Measurements from ENCODE around the gene PSD4.

Gene PSD4

DNA sequence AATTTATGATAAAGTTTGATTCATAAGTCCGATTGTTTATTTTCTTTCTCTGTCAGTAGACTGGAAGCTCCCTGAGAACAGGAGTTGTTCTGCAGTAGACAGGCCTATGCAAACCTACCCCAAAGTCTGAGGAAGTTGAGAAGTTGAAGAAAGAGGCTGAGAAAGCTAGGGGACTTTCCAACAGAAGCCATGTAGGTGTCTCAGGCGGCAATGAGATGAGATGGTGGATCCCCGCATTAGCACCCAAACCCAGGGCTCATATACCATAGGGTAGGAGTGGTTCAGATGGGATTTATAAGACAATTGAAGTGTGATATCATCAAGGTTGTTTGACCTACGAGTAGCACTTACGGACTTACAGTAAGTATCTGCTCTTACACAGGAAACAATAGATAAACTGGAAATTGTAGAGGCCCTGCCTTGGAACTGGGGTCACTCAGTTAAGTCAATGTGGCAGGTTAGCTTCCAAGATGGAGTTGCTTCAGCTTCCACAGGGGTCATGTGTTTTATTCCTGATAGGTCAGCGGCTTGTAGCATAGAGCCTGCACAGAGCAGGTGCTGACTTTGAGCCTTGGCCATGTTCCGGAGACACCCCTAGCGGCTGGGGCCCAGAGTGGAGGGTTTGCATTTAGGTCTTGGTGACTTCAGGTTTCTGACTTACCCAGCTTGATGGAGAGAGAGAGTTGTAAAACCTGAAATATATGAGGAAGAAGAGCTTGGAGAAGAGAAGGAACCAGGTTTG is 2.3 kb upstream of the PSD4 start:
- Mint-ChIP-seq H3K4me1 (ENCODE audit: low read depth) (peaks cover 75% of the 10 kb centered on the region), H3K27me3 (no peaks in the 10 kb centered on the region), H3K9me3 (peaks cover 10% of the 10 kb centered on the region), H3K36me3 (ENCODE audit: low read depth) (peaks cover 39% of the 10 kb centered on the region), H3K27ac (peak overlapping the region; percentile 96), H3K4me3 (no peak overlapping the region)
- DNase-seq: no peak

DNA sequence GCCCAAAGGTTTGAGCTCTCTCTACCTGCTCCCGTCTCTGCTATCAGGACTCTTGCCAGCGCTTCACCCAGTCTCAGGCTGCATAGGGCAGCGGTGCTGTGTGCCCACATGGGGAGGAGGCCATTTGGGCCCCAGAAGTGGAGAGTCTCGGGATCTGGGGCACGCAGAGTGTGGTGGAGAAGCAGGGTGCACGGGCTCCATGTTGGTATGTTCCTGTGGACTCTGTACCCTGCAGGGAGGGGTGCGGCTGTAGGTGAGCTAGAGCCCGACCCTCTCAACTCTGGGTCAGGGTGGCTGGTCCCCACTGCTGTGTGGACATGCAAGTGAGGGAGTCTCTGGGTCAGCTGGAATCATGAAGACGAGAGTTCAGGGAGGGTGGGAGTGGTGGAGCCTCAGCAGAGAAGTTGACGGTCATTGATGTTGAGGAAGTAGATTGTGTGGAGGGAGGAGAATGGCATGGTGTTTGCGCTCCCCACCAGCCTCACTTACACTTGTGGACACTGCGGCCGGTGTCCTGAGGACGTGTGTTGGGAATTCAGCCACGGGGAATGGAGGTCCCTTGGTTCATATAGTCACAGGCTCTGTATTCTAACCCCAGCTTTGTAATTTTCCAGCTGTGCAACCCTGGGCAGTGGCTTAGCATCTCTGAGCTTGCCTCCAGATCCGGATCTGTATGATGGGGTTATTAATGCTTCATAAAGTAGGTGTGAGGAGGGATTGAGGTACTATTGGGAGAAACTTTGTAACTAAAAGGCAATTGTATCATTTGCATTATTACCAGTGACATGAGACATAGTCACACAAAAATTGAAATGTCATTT is 840 bp upstream of the PSD4 start:
- H3K27ac Mint-ChIP-seq: peak overlapping the region; percentile 96
- peak overlapping the region; percentile 96 for H3K4me3 Mint-ChIP-seq

DNA sequence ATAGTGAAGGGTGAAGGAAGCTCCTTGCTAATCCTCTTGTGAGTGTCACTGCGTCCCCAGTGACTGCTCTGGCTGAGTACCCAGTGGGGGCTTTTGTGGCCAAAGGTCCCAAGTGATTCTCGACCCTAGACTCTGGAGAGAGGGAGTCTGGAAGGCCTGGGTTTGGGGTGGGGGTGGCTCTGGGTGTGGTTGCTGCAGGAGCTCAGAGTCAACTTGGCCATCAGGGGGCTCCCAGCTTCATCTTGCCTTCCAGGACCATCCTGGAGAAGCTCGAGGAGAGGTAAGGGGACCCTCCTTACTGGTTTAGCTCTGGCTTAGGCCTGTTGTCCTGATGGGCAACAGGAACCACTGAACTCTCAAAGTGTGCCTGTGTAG is 592 bp downstream of the PSD4 start:
- Mint-ChIP-seq H3K36me3 (ENCODE audit: low read depth) (peaks cover 68% of the 10 kb centered on the region), H3K4me1 (ENCODE audit: low read depth) (peaks cover 76% of the 10 kb centered on the region), H3K27me3 (no peaks in the 10 kb centered on the region), H3K27ac (peak overlapping the region; percentile 96), H3K4me3 (peak overlapping the region; percentile 96), H3K9me3 (peaks cover 10% of the 10 kb centered on the region)
- DNase-seq: no peak

More for the DNA sequence above, 840 bp upstream of the PSD4 start:
- Mint-ChIP-seq H3K9me3 (peaks cover 10% of the 10 kb centered on the region), H3K4me1 (ENCODE audit: low read depth) (peaks cover 75% of the 10 kb centered on the region), H3K36me3 (ENCODE audit: low read depth) (peaks cover 54% of the 10 kb centered on the region), H3K27me3 (no peaks in the 10 kb centered on the region)
- no peak for DNase-seq

DNA sequence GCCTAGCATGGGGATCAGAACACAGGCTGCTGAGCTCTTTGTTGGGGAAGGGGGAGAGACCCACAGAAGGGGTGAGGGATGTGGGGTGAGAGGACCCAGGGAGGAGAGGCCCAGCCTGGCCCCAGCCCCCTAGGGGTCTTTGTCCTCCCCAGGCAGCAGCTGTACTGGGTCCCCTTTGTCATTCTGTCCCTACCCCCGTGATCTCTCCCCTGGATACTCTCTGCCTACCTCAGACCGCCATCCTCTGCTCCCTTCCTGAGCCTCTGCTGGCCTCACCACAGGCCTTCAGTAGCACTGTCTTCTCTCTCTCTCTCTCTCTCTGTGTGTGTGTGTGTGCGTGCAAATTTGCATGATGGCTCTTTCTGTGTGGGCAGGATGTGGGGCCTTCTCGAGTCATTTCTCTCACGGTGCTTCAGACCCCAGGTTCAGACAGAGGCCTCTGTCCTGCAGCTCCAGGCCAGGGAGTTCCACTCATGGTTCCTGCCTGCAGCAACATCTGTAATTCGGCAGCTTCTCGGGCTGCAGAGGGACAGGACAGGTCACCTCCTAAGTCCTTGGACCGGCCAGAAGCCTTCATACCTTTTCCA is 1.4 kb downstream of the PSD4 start:
- peak; percentile 69 for DNase-seq
- Mint-ChIP-seq H3K4me3 (peak overlapping the region; percentile 96), H3K36me3 (ENCODE audit: low read depth) (peaks cover 73% of the 10 kb centered on the region), H3K27me3 (no peaks in the 10 kb centered on the region), H3K4me1 (ENCODE audit: low read depth) (peaks cover 77% of the 10 kb centered on the region), H3K9me3 (peaks cover 6% of the 10 kb centered on the region), H3K27ac (peak overlapping the region; percentile 96)

DNA sequence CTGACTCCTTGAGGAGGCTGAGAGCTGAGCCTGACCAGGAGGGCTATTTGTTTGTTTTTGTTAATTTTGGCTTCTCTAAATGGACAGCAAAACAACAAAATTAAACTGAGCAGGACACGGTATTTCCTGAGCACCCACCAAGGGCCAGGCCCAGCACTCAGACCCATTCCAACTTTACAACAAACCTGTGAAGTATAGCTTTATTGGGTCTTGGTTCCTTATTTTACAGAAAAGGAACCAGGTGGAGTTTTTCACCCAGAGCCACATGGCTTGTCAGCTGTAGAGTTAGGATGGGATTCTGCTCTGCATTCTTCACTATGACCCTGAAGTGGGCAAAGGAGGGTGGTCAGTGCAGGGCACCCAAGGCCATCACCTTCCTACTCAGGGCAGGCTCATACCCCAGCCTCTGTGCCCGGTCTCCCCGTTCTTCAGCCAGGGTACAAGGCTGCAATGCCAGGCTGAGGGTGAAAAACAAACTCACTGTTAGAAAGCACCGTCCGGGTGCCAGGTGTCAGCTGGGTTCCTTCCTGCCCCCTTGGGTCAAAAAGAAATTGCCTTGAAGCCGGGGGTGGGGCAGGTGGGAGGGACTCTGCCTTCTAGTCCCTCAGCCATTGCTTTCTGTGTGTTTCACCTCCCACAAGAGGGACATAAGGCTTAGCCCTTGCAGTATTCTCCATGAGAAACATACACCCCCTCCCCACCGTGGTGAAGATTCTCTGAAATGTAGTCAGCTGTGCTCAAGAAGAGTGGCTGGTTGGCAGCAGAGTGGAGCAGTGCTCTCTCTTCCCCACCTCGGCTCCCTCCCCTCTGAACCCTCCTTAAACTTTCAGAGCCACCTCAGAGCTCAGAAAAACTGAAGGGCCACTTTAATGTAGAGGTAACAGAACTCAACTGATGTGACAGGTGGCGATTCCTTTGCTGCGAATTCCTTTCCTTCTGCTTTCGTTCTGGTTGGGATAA is 2.2 kb downstream of the PSD4 start:
- Mint-ChIP-seq H3K9me3 (peaks cover 5% of the 10 kb centered on the region), H3K36me3 (ENCODE audit: low read depth) (peaks cover 80% of the 10 kb centered on the region), H3K27me3 (no peaks in the 10 kb centered on the region), H3K27ac (peak overlapping the region; percentile 96), H3K4me1 (ENCODE audit: low read depth) (peaks cover 83% of the 10 kb centered on the region), H3K4me3 (peak overlapping the region; percentile 96)
- no peak for DNase-seq

DNA sequence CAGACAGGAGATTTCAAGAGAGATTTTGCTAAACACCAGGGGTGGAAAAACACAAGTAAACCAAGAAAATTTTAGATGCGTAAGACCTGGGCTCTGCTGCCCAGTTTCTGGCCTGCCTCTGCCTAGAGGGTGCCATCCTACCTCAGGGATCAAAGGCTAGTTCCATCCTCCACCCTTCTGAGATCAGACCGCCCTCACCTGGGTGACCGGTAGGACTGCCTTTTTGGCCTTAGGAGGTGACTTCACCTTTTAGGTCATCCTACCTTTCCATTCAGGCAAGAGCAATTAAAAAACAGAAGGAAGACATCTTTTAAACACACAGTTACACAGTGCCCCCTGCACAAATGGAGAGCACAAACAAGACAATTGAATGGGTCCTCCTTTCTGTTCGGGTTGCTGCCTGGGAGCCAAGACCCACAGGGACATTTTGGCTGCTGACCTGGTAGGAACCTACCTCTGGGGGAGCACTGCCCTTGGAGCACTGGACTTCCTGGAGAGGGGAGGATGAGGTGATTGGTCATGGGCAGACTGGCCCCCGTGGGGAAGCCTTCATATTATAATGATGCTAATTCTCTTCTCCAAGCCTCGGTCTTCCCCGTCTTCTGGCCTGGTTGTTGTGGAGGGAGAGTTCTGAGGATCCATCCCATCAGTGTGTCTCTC is 3.1 kb downstream of the PSD4 start:
- Mint-ChIP-seq H3K9me3 (no peaks in the 10 kb centered on the region), H3K36me3 (ENCODE audit: low read depth) (peaks cover 80% of the 10 kb centered on the region), H3K27me3 (no peaks in the 10 kb centered on the region), H3K4me3 (peak overlapping the region; percentile 96), H3K4me1 (ENCODE audit: low read depth) (peaks cover 83% of the 10 kb centered on the region), H3K27ac (peak overlapping the region; percentile 96)
- DNase-seq: no peak

DNA sequence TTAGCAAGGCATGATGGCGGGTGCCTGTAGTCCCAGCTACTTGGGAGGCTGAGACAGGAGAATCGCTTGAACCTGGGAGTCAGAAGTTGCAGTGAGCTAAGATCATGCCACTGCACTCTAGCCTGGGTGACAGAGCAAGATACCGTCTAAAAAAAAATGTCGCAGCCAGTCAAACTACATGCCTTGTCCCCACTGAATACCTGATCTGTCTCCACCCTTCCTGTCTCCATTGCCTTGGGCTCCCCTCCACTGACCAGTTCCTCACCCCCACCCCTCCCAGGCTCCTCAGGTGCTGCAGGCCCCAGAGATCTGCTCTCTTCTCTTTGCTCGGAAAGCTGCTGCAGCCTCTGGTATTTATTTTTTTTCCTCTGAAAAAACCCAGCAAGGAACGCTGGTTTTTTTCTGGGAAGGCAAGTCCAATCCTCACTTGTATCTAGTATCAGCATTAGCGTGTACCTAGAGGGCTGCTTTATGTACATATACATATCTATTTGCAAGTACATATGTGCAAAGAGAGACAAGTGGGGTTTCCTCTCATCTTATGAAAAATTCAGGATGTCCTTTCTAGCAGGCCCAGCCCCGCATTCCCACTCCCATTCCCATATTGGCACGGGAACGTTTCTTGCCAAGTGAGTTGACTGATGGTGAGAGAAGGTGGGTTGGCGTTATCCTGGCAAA is 4.4 kb downstream of the PSD4 start:
- Mint-ChIP-seq H3K4me3 (peak overlapping the region; percentile 28), H3K36me3 (ENCODE audit: low read depth) (peaks cover 94% of the 10 kb centered on the region), H3K27ac (peak overlapping the region; percentile 96), H3K4me1 (ENCODE audit: low read depth) (peaks cover 82% of the 10 kb centered on the region), H3K9me3 (no peaks in the 10 kb centered on the region), H3K27me3 (no peaks in the 10 kb centered on the region)
- no peak for DNase-seq

DNA sequence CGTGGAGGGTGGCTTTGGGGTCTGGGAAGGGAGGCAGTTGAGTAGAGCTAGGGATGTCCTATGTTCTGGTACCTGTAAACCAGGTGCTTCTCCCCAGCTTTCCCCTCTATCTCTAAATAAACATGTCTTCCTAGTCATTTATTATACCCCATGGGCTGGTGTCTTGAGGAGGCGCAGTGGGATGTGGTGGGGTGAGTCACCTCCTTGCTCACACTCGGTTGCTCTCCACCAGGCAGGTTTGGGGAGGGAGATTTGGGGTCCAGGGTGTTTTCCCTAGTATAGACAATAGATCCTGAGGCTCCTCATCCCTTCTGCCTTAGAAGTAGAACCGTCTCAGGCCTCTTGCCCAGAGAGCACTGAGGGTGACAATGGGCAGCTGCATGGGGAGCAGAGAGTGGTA is 5.1 kb downstream of the PSD4 start:
- H3K36me3 Mint-ChIP-seq (ENCODE audit: low read depth): peaks cover 99% of the 10 kb centered on the region
- no peaks in the 10 kb centered on the region for H3K27me3 Mint-ChIP-seq

DNA sequence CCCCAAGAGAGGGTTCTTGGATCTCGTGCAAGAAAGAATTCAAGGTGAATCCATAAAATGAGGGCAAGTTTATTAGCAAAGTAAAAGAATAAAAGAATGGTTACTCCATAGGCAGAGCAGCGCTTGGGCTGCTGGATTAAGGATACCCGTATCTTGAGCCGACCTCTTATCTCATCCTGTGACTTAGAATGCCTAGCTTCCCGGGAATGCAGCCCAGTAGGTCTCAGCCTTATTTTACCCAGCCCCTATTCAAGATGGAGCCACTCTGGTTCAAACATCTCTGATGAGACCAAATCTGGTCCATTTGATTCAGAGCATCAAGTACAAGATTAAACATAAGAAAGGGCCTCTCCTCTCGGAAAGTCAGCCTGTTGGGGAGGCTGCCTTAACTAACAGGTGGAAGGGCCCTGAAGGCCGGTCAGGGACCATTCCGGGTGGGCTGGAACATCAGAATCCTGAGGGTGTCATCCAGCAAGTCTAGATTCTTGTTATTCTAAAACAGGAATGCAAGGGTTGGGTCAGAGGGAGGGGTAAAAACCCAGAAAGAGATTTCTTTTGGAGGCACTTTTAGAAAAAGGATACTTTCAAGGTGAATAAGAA is 5.8 kb downstream of the PSD4 start:
- H3K4me1 Mint-ChIP-seq (ENCODE audit: low read depth): peaks cover 85% of the 10 kb centered on the region
- H3K27ac Mint-ChIP-seq: peak overlapping the region; percentile 96
- H3K27me3 Mint-ChIP-seq: no peaks in the 10 kb centered on the region
- no peak for DNase-seq
- peak overlapping the region; percentile 28 for H3K4me3 Mint-ChIP-seq
- H3K36me3 Mint-ChIP-seq (ENCODE audit: low read depth): peaks cover 95% of the 10 kb centered on the region
- no peaks in the 10 kb centered on the region for H3K9me3 Mint-ChIP-seq

More for the DNA sequence above, 5.1 kb downstream of the PSD4 start:
- Mint-ChIP-seq H3K4me3 (peak overlapping the region; percentile 28), H3K4me1 (ENCODE audit: low read depth) (peaks cover 83% of the 10 kb centered on the region), H3K27ac (peak overlapping the region; percentile 96), H3K9me3 (no peaks in the 10 kb centered on the region)
- peak; percentile 63 for DNase-seq

DNA sequence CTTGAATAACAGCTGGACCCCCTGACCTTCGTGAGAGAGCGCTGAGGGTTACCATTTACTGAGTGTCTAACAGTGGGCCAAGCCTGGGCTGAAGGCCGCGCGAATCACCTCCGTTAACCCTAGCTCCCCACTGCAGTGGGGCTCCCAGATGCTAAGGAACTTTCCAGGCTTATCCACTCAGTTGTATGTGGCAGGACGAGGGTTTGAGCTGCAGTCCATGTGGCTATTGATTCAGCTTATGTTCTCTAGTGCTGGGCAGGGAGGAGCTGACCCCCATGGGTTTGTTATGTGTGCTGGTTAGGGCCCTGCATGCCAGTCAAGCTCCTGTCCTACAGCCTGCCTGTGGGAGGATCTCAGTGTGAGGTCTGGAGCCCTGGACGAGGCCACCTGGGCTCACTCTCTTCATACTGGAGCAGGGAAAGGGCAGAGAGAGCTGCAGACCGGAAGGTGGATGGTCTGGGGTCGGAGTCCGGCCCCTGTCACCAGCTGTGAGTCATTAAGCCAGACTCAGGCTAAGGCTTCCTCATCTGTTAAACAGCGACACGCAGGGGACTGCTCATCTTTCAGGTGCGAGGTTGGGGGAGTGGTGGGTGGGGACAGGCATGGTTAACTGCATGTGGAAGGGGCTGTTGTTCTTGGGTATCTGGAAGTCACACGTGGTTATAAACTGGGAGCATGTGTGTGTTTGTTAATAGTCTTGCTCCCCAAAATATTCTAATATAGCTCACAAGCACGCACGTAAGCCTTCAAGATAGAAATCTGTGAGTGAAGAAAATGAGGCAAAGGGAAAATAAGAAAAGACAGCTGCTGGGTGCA is 6.6 kb downstream of the PSD4 start:
- Mint-ChIP-seq H3K27me3 (no peaks in the 10 kb centered on the region), H3K9me3 (no peaks in the 10 kb centered on the region), H3K4me1 (ENCODE audit: low read depth) (peaks cover 88% of the 10 kb centered on the region), H3K36me3 (ENCODE audit: low read depth) (peaks cover 95% of the 10 kb centered on the region), H3K4me3 (peak overlapping the region; percentile 65), H3K27ac (peak overlapping the region; percentile 96)
- DNase-seq: peak; percentile 51

DNA sequence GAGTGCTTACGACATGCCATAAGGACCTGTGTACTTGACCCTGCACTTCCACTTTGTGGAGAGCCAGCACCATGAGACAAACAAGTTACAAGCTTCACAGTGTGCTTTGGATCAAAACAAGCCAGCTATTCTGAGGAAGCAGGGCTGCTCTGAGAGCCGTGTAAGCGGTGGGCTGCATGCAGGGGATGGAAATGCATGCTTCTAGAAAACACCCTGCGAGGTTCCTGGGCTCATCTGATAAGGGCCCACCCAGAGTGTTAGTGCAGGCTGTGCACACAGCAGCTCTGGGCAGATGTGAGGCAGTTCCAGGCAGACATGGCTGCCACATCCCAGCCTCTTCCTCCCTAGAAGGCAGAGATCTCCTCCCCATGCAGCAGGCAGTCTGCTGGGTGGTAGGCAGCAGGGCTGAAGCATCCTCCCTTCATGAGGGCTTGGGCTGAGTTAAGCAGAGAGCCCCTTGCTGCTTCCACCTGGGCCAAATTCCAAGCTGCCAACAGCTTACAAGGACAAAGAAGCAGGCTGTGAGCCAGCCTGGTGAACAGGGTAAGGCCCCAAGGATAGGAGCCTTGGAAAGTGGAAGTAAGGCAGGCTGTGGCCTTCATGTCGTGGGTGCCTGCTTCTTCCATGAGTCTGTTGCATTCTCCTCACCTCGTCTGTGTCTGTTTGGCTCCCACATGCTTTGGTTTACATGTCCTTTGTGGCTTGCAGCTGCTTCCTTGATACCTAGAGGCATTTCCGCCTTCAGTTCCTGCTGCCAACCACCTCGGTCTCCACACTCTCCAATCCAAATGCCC is 7.7 kb downstream of the PSD4 start:
- Mint-ChIP-seq H3K27ac (peak overlapping the region; percentile 96), H3K9me3 (no peaks in the 10 kb centered on the region), H3K27me3 (no peaks in the 10 kb centered on the region), H3K36me3 (ENCODE audit: low read depth) (peaks cover 96% of the 10 kb centered on the region), H3K4me1 (ENCODE audit: low read depth) (peaks cover 93% of the 10 kb centered on the region), H3K4me3 (peak overlapping the region; percentile 65)
- peak; percentile 38 for DNase-seq
